Measurements from ENCODE around the gene NENF. TPM values are rescaled to one million over a fixed set of nuclear protein-coding genes. Genes with fewer than 3 reads are reported as not detected.
A peak's percentile ranks its signal among the peaks of the same experiment; 100 is the strongest.

Gene NENF
- total RNA-seq, 1 experiment from 2014 or later: 131 TPM

- no peak for DNase-seq (ENCODE audit: low spot score)
Observed at GRCh38 chr1:212431644-212432043, 1.1 kb upstream of the NENF start.

- no peak for DNase-seq (ENCODE audit: low spot score)
Observed at GRCh38 chr1:212432272-212432660, 454 bp upstream of the NENF start.

GRCh38 chr1:212433577-212434462, 1.1 kb downstream of the NENF start:
- no peak for DNase-seq (ENCODE audit: low spot score)

GRCh38 chr1:212434992-212435391, 2.3 kb downstream of the NENF start:
- no peak for DNase-seq (ENCODE audit: low spot score)

GRCh38 chr1:212437179-212437798, 4.6 kb downstream of the NENF start:
- DNase-seq (ENCODE audit: low spot score): no peak

- no peak for DNase-seq (ENCODE audit: low spot score)
Observed at GRCh38 chr1:212438831-212439237, 6.1 kb downstream of the NENF start.

GRCh38 chr1:212440419-212440818, 7.7 kb downstream of the NENF start:
- DNase-seq (ENCODE audit: low spot score): no peak

GRCh38 chr1:212442408-212442807, 9.7 kb downstream of the NENF start:
- no peak for DNase-seq (ENCODE audit: low spot score)

- no peak for DNase-seq (ENCODE audit: low spot score)
Observed at GRCh38 chr1:212446333-212446732, 13.6 kb downstream of the NENF start.

GRCh38 chr1:212447478-212447877, 14.8 kb downstream of the NENF start:
- no peak for DNase-seq (ENCODE audit: low spot score)

- DNase-seq (ENCODE audit: low spot score): no peak
Observed at GRCh38 chr1:212450331-212450881, 17.7 kb downstream of the NENF start.

GRCh38 chr1:212451416-212452322, 18.9 kb downstream of the NENF start:
- DNase-seq (ENCODE audit: low spot score): no peak

GRCh38 chr1:212452323-212453155, 19.8 kb downstream of the NENF start:
- peak; percentile 71 for DNase-seq (ENCODE audit: low spot score)

- no peak for DNase-seq (ENCODE audit: low spot score)
Observed at GRCh38 chr1:212453156-212453857, 20.6 kb downstream of the NENF start.

- DNase-seq (ENCODE audit: low spot score): no peak
Observed at GRCh38 chr1:212454741-212455140, 22.0 kb downstream of the NENF start.

GRCh38 chr1:212455401-212455800, 22.7 kb downstream of the NENF start:
- no peak for DNase-seq (ENCODE audit: low spot score)

- peak; percentile 73 for DNase-seq (ENCODE audit: low spot score)
Observed at GRCh38 chr1:212455803-212456528, 23.2 kb downstream of the NENF start.

- peak; percentile 64 for DNase-seq (ENCODE audit: low spot score)
Observed at GRCh38 chr1:212457740-212458338, 25.1 kb downstream of the NENF start.

GRCh38 chr1:212458817-212459216, 26.1 kb downstream of the NENF start:
- DNase-seq (ENCODE audit: low spot score): no peak
